SK-N-MC (cell line): ENCODE data around the gene MSH3.
"Not testable (repeated sequence)": the region's sequence is repeated elsewhere in the genome, so short reads cannot be mapped to it uniquely, and the experiment has no call there.

Experiments used
- DNase-seq: peaks from one replicate; pipeline ENCODE4 v3.0.0-alpha.2; 2011; ENCODE audit warnings: low read depth, low spot score
- H3K27ac ChIP-seq: fragments of 200-600 bp; sonication (generic); 2 replicates; pipeline ENCODE4 v1.5.1; 2016; ENCODE audit warnings: mixed run types
- H3K36me3 ChIP-seq: fragments of 200-600 bp; sonication (generic); 2 replicates; pipeline ENCODE4 v1.6.1; 2017; ENCODE audit warnings: antibody characterized with exemption, low read length, mixed read lengths; ENCODE audit not compliant: insufficient read depth
- H3K4me3 ChIP-seq: fragments of 200-600 bp; sonication (generic); 2 replicates; pipeline ENCODE4 v1.5.1; 2016
- H3K9ac ChIP-seq: fragments of 200-600 bp; sonication (generic); 2 replicates; pipeline ENCODE4 v1.8.0; 2017; ENCODE audit warnings: mixed run types, mixed read lengths; ENCODE audit not compliant: insufficient read length
- H3K9me3 ChIP-seq: fragments of 200-600 bp; sonication (generic); 2 replicates; pipeline ENCODE4 v1.6.1; 2017; ENCODE audit warnings: low read depth, mild to moderate bottlenecking, antibody characterized with exemption, low read length, moderate library complexity, mixed read lengths
- EZH2 ChIP-seq: fragments of 200-600 bp; sonication (generic); IDR thresholded peaks from one replicate; pipeline ENCODE4 v1.6.1; 2017; ENCODE audit warnings: antibody characterized with exemption
- FOXP2 ChIP-seq: optimal IDR thresholded peaks from 2 replicates; pipeline ENCODE3; 2011; ENCODE audit warnings: mild to moderate bottlenecking, moderate library complexity; ENCODE audit not compliant: insufficient read depth; ENCODE audit errors: extremely low read length, control extremely low read depth
- POLR2AphosphoS5 ChIP-seq: IDR thresholded peaks from 2 replicates; pipeline ENCODE4 v1.6.1; 2012; ENCODE audit warnings: mild to moderate bottlenecking, low read depth, low read length, borderline replicate concordance

Gene MSH3

GRCh38 chr5:80777347-80778287 lies 123.2 kb downstream of the MSH3 start:
- no peak overlapping the region for H3K9ac ChIP-seq
- TF ChIP-seq EZH2 (no peak), POLR2AphosphoS5 (no peak), FOXP2 (no peak)
- DNase-seq, result no peak
- no peak overlapping the region for H3K4me3 ChIP-seq
- no peaks in the 10 kb centered on the region for H3K9me3 ChIP-seq
- H3K36me3 ChIP-seq, result peaks cover 7% of the 10 kb centered on the region
- H3K27ac ChIP-seq, result no peak overlapping the region

GRCh38 chr5:80780024-80780423 lies 125.6 kb downstream of the MSH3 start:
- Histone ChIP-seq H3K36me3 (peaks cover 4% of the 10 kb centered on the region), H3K27ac (no peak overlapping the region), H3K9ac (no peak overlapping the region), H3K4me3 (no peak overlapping the region), H3K9me3 (no peaks in the 10 kb centered on the region)
- no peak for DNase-seq
- TF ChIP-seq FOXP2 (no peak), EZH2 (no peak), POLR2AphosphoS5 (no peak)

- TF ChIP-seq EZH2 (no peak), FOXP2 (no peak), POLR2AphosphoS5 (no peak)
- Histone ChIP-seq H3K36me3 (peaks cover 4% of the 10 kb centered on the region), H3K27ac (no peak overlapping the region), H3K9me3 (no peaks in the 10 kb centered on the region), H3K4me3 (no peak overlapping the region), H3K9ac (no peak overlapping the region)
- no peak for DNase-seq
These were observed 126.4 kb downstream of the MSH3 start for GRCh38 chr5:80780761-80781285.

GRCh38 chr5:80781356-80781755 lies 126.9 kb downstream of the MSH3 start:
- DNase-seq, result no peak
- Histone ChIP-seq H3K27ac (no peak overlapping the region), H3K36me3 (peaks cover 4% of the 10 kb centered on the region), H3K9ac (no peak overlapping the region), H3K9me3 (no peaks in the 10 kb centered on the region), H3K4me3 (no peak overlapping the region)
- TF ChIP-seq FOXP2 (no peak), EZH2 (no peak), POLR2AphosphoS5 (no peak)

GRCh38 chr5:80782626-80783025 lies 128.2 kb downstream of the MSH3 start:
- no peak for TF ChIP-seq FOXP2
- no peak for TF ChIP-seq POLR2AphosphoS5
- no peak for TF ChIP-seq EZH2
- no peak for DNase-seq

GRCh38 chr5:80783751-80784150 lies 129.3 kb downstream of the MSH3 start:
- not testable (repeated sequence) for H3K9me3 ChIP-seq, H3K9ac ChIP-seq, H3K27ac ChIP-seq, H3K36me3 ChIP-seq, DNase-seq, H3K4me3 ChIP-seq

More at GRCh38 chr5:80782626-80783025, 128.2 kb downstream of the MSH3 start:
- Histone ChIP-seq H3K9me3 (no peaks in the 10 kb centered on the region), H3K36me3 (peaks cover 4% of the 10 kb centered on the region), H3K9ac (no peak overlapping the region), H3K27ac (no peak overlapping the region), H3K4me3 (no peak overlapping the region)

- H3K9me3 ChIP-seq, result no peaks in the 10 kb centered on the region
- no peak overlapping the region for H3K9ac ChIP-seq
- TF ChIP-seq POLR2AphosphoS5 (no peak), EZH2 (no peak), FOXP2 (no peak)
- H3K36me3 ChIP-seq, result peaks cover 7% of the 10 kb centered on the region
- H3K27ac ChIP-seq, result no peak overlapping the region
- no peak overlapping the region for H3K4me3 ChIP-seq
- DNase-seq, result no peak
These were observed 130.0 kb downstream of the MSH3 start for GRCh38 chr5:80784451-80784850.

GRCh38 chr5:80789319-80790016 lies 135.0 kb downstream of the MSH3 start:
- H3K36me3 ChIP-seq, result peaks cover 21% of the 10 kb centered on the region
- H3K9me3 ChIP-seq, result not testable (repeated sequence)

GRCh38 chr5:80790698-80791097 lies 136.2 kb downstream of the MSH3 start:
- H3K9me3 ChIP-seq, result no peaks in the 10 kb centered on the region
- peaks cover 21% of the 10 kb centered on the region for H3K36me3 ChIP-seq
- no peak overlapping the region for H3K9ac ChIP-seq
- TF ChIP-seq FOXP2 (no peak), EZH2 (no peak), POLR2AphosphoS5 (no peak)
- DNase-seq, result no peak
- no peak overlapping the region for H3K27ac ChIP-seq
- H3K4me3 ChIP-seq, result no peak overlapping the region

More at GRCh38 chr5:80789319-80790016, 135.0 kb downstream of the MSH3 start:
- H3K27ac ChIP-seq, H3K4me3 ChIP-seq, H3K9ac ChIP-seq, DNase-seq: not testable (repeated sequence)
